M059J (cell line): ENCODE results near the gene SGCG. TPM values are rescaled to one million over a fixed set of nuclear protein-coding genes. Genes with fewer than 3 reads are reported as not detected.

Source experiments
- DNase-seq: peaks from one replicate; pipeline ENCODE4 v3.0.0-alpha.2; 2012; ENCODE audit warnings: low read depth
- total RNA-seq: library from RNA; depleted of rRNA; stranded (reverse); fragments of >200 nt; shearing (Covaris generic); gene quantifications from 2 replicates; pipeline ENCODE4 v1.2.3, GENCODE V29; 2014

Gene SGCG
- total RNA-seq, 1 experiment from 2014 or later: not detected

GRCh38 chr13:23325191-23325590, 144.4 kb downstream of the SGCG start:
- DNase-seq: no peak

- DNase-seq: no peak
These were observed 149.6 kb downstream of the SGCG start for GRCh38 chr13:23330356-23330755.

- DNase-seq: no peak
These were observed 158.4 kb downstream of the SGCG start for GRCh38 chr13:23339225-23339624.

GRCh38 chr13:23344931-23345595, 164.3 kb downstream of the SGCG start:
- DNase-seq: no peak

GRCh38 chr13:23347601-23348000, 166.8 kb downstream of the SGCG start:
- DNase-seq: no peak

- DNase-seq: no peak
These were observed 167.7 kb downstream of the SGCG start for GRCh38 chr13:23348262-23349127.

GRCh38 chr13:23349161-23349897, 168.6 kb downstream of the SGCG start:
- DNase-seq: no peak

- no peak for DNase-seq
These were observed 169.2 kb downstream of the SGCG start for GRCh38 chr13:23350009-23350408.

- no peak for DNase-seq
These were observed 171.4 kb downstream of the SGCG start for GRCh38 chr13:23352161-23352560.

GRCh38 chr13:23354520-23354919, 173.7 kb downstream of the SGCG start:
- no peak for DNase-seq

GRCh38 chr13:23356368-23356767, 175.6 kb downstream of the SGCG start:
- DNase-seq: no peak

- no peak for DNase-seq
These were observed 176.6 kb downstream of the SGCG start for GRCh38 chr13:23357349-23357748.

- DNase-seq: no peak
These were observed 179.1 kb downstream of the SGCG start for GRCh38 chr13:23359882-23360281.

- DNase-seq: no peak
These were observed 184.9 kb downstream of the SGCG start for GRCh38 chr13:23365652-23366051.

GRCh38 chr13:23367907-23368306, 187.1 kb downstream of the SGCG start:
- no peak for DNase-seq

GRCh38 chr13:23372264-23372906, 191.6 kb downstream of the SGCG start:
- peak; percentile 46 for DNase-seq
